GM19372 (cell line): ENCODE results near the gene PEX12.
"Not testable (repeated sequence)": the region's sequence is repeated elsewhere in the genome, so short reads cannot be mapped to it uniquely, and the experiment has no call there.

Source experiments
- ATAC-seq: cut with Tn5 transposase; IDR thresholded peaks from one replicate; pipeline ENCODE4 v1.9.1; 2021; ENCODE audit warnings: mild to moderate bottlenecking, low read depth, moderate library complexity; ENCODE audit not compliant: unreplicated experiment

The PEX12 gene

GRCh38 chr17:35540589-35541404, 37.6 kb downstream of the PEX12 start:
- no peak for ATAC-seq

- ATAC-seq = no peak
Observed at GRCh38 chr17:35539659-35540026, 38.7 kb downstream of the PEX12 start.

GRCh38 chr17:35537601-35538141, 40.7 kb downstream of the PEX12 start, which contains the start of gene SLFN12L:
SLFN12L (minus strand) TSS chr17:35537678; CDS start chr17:35522364, 15,314 bp downstream.
- no peak for ATAC-seq

- no peak for ATAC-seq
Observed at GRCh38 chr17:35536664-35537171, 41.7 kb downstream of the PEX12 start.

- ATAC-seq = not testable (repeated sequence)
Observed at GRCh38 chr17:35535406-35535805, 43.0 kb downstream of the PEX12 start.

GRCh38 chr17:35534576-35535093, 43.7 kb downstream of the PEX12 start:
- no peak for ATAC-seq

GRCh38 chr17:35531160-35531559, 47.2 kb downstream of the PEX12 start:
- ATAC-seq = no peak

GRCh38 chr17:35529866-35530265, 48.5 kb downstream of the PEX12 start:
- ATAC-seq = no peak

- not testable (repeated sequence) for ATAC-seq
Observed at GRCh38 chr17:35529326-35529725, 49.0 kb downstream of the PEX12 start.
